HFFc6 (cell line): ENCODE measurements around the gene MMP24. TPM values are rescaled to one million over a fixed set of nuclear protein-coding genes. Genes with fewer than 3 reads are reported as not detected.
A peak's percentile ranks its signal among the peaks of the same experiment; 100 is the strongest.

ENCODE experiments used
- DNase-seq: peaks from one replicate; pipeline ENCODE4 v3.0.0-alpha.2; 2018
- H3K27ac Mint-ChIP-seq: 2 replicates; pipeline ENCODE4 v1.8.0; 2020; ENCODE audit warnings: mild to moderate bottlenecking, mixed read lengths
- H3K27me3 Mint-ChIP-seq: 2 replicates; pipeline ENCODE4 v1.8.0; 2021; ENCODE audit warnings: mild to moderate bottlenecking, moderate library complexity, mixed read lengths; ENCODE audit not compliant: insufficient read depth
- H3K36me3 Mint-ChIP-seq: 2 replicates; pipeline ENCODE4 v1.8.0; 2021; ENCODE audit warnings: low read depth, mixed read lengths
- H3K4me1 Mint-ChIP-seq: 2 replicates; pipeline ENCODE4 v1.8.0; 2020; ENCODE audit warnings: low read depth, mixed read lengths
- H3K4me3 Mint-ChIP-seq: 2 replicates; pipeline ENCODE4 v1.8.0; 2020; ENCODE audit warnings: mild to moderate bottlenecking, moderate library complexity, mixed read lengths
- H3K9me3 Mint-ChIP-seq: 2 replicates; pipeline ENCODE4 v1.8.0; 2020; ENCODE audit warnings: mild to moderate bottlenecking, mixed read lengths
- CTCF ChIP-seq: fragments of 200-600 bp; sonication (generic); IDR thresholded peaks from 2 replicates; pipeline ENCODE4 v1.5.0; 2021; ENCODE audit warnings: antibody characterized with exemption, mild to moderate bottlenecking
- total RNA-seq, 6 experiments: library from RNA; stranded (reverse); fragmentation: NEBNext Ultra II Directional; extraction: Animal tissue kit (Norgen Biotek cat#: 25700); gene quantifications; 2 replicates in 1 of 6; 3 replicates in 5 of 6; pipeline ENCODE4 v1.2.3, GENCODE V29; 2021

MMP24 gene
- total RNA-seq, 6 experiments from 2014 or later: 0.48 to 1.2 (median 0.65) TPM

- Mint-ChIP-seq H3K4me1 (peaks cover 61% of the 10 kb centered on the region), H3K27ac (peak overlapping the region; percentile 69)
These were observed 74.9 kb downstream of the MMP24 start for GRCh38 chr20:35301426-35301825.

GRCh38 chr20:35302421-35303335 lies 76.2 kb downstream of the MMP24 start:
- Mint-ChIP-seq H3K36me3 (peaks cover 11% of the 10 kb centered on the region; the same call in 1 of the 2 replicates), H3K27ac (peak overlapping the region; percentile 69), H3K9me3 (no peaks in the 10 kb centered on the region), H3K4me1 (peaks cover 67% of the 10 kb centered on the region), H3K27me3 (no peaks in the 10 kb centered on the region; the same call in 1 of the 2 replicates), H3K4me3 (peak overlapping the region; percentile 8; the same call in 1 of the 2 replicates)
- TF ChIP-seq CTCF: peak; percentile 9; the same call in 1 of the 2 replicates
- DNase-seq: peak; percentile 38

More at GRCh38 chr20:35301426-35301825, 74.9 kb downstream of the MMP24 start:
- TF ChIP-seq CTCF: no peak
- Mint-ChIP-seq H3K36me3 (peaks cover 7% of the 10 kb centered on the region; the same call in 1 of the 2 replicates), H3K9me3 (no peaks in the 10 kb centered on the region), H3K4me3 (peak overlapping the region; percentile 30; the same call in 1 of the 2 replicates), H3K27me3 (peaks cover 2% of the 10 kb centered on the region)
- DNase-seq: no peak

- no peak for DNase-seq
- Mint-ChIP-seq H3K4me1 (peaks cover 74% of the 10 kb centered on the region), H3K4me3 (no peak overlapping the region), H3K27me3 (no peaks in the 10 kb centered on the region; the same call in 1 of the 2 replicates), H3K27ac (peak overlapping the region; percentile 69), H3K36me3 (peaks cover 11% of the 10 kb centered on the region; the same call in 1 of the 2 replicates), H3K9me3 (no peaks in the 10 kb centered on the region)
- TF ChIP-seq CTCF: no peak
These were observed 76.9 kb downstream of the MMP24 start for GRCh38 chr20:35303382-35303734.

GRCh38 chr20:35303735-35304491 lies 77.4 kb downstream of the MMP24 start:
- Mint-ChIP-seq H3K4me3 (no peak overlapping the region), H3K9me3 (no peaks in the 10 kb centered on the region), H3K27me3 (no peaks in the 10 kb centered on the region; the same call in 1 of the 2 replicates), H3K36me3 (peaks cover 11% of the 10 kb centered on the region; the same call in 1 of the 2 replicates), H3K27ac (peak overlapping the region; percentile 93), H3K4me1 (peaks cover 79% of the 10 kb centered on the region)
- DNase-seq: peak; percentile 74
- peak; percentile 97 for TF ChIP-seq CTCF

DNA sequence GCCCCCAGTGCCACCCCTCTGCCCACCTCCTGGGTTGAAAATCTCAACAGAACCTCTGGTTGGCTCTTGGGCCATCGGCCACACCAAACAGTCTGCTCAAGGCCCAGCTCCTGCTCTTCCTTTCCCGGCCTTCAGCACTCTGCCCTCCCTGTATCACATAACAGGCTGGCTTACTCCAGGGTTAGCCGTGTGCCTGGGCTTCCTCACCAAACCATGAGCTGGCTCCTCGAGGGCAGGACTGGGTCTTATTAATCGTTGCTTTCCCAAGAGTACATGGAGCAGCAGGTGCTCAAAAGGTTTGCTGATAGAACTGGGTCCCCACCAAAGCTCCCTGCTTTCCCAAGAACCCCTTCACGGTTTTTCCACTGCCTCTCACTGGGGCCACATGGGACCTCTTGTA lies 78.5 kb downstream of the MMP24 start:
- no peak for DNase-seq
- TF ChIP-seq CTCF: no peak
- Mint-ChIP-seq H3K27me3 (no peaks in the 10 kb centered on the region; the same call in 1 of the 2 replicates), H3K36me3 (peaks cover 17% of the 10 kb centered on the region; the same call in 1 of the 2 replicates), H3K4me3 (peak overlapping the region; percentile 68), H3K9me3 (no peaks in the 10 kb centered on the region), H3K4me1 (peaks cover 88% of the 10 kb centered on the region), H3K27ac (peak overlapping the region; percentile 93)
